Immature natural killer cell (primary cell): ENCODE results near the gene SLC35G4. TPM values are rescaled to one million over a fixed set of nuclear protein-coding genes. Genes with fewer than 3 reads are reported as not detected.
A peak's percentile ranks its signal among the peaks of the same experiment; 100 is the strongest.
"Not testable (repeated sequence)": the region's sequence is repeated elsewhere in the genome, so short reads cannot be mapped to it uniquely, and the experiment has no call there.

Experiments
- DNase-seq, 3 donors: peaks; one replicate each; pipeline ENCODE4 v3.0.0; 2022; ENCODE audit warnings: mixed read lengths in 1 of 3
- H3K27ac Mint-ChIP-seq, 6 donors: one replicate each; pipeline ENCODE4 v1.8.0; 2020; ENCODE audit warnings: mixed read lengths in 6 of 6, mild to moderate bottlenecking in 5 of 6, inconsistent platforms in 4 of 6, moderate library complexity in 3 of 6
- H3K27me3 Mint-ChIP-seq, 3 donors: one replicate each; pipeline ENCODE4 v1.8.0; 2020 to 2021; ENCODE audit warnings: low read depth in 3 of 3, mild to moderate bottlenecking in 3 of 3, mixed read lengths in 3 of 3, moderate library complexity in 3 of 3, inconsistent platforms in 1 of 3
- H3K36me3 Mint-ChIP-seq, 3 donors: one replicate each; pipeline ENCODE4 v1.8.0; 2020; ENCODE audit warnings: mixed read lengths in 3 of 3, inconsistent platforms in 2 of 3, mild to moderate bottlenecking in 2 of 3
- H3K4me1 Mint-ChIP-seq, 2 donors: one replicate each; pipeline ENCODE4 v1.8.0; 2020; ENCODE audit warnings: inconsistent platforms in 2 of 2, mild to moderate bottlenecking in 2 of 2, mixed read lengths in 2 of 2, moderate library complexity in 1 of 2
- H3K4me3 Mint-ChIP-seq, 5 donors: one replicate each; pipeline ENCODE4 v1.8.0; 2020; ENCODE audit warnings: mild to moderate bottlenecking in 5 of 5, mixed read lengths in 5 of 5, inconsistent platforms in 3 of 5, moderate library complexity in 3 of 5
- H3K9me3 Mint-ChIP-seq, 6 donors: one replicate each; pipeline ENCODE4 v1.8.0; 2020; ENCODE audit warnings: mild to moderate bottlenecking in 6 of 6, mixed read lengths in 6 of 6, inconsistent platforms in 4 of 6, moderate library complexity in 3 of 6
- polyA plus RNA-seq, 3 donors: library from polyadenylated mRNA; unstranded; fragments of 300-500 nt; fragmentation: Illumina TruSeq; gene quantifications; one replicate each; pipeline ENCODE4 v1.2.3, GENCODE V29; 2021

Gene SLC35G4
- not detected for polyA plus RNA-seq

GRCh38 chr18:11609488-11609887 lies at the start of gene SLC35G4:
SLC35G4 (plus strand) TSS chr18:11609596; CDS start chr18:11609596, 0 bp downstream.
- not testable (repeated sequence) for H3K4me1 Mint-ChIP-seq

DNA sequence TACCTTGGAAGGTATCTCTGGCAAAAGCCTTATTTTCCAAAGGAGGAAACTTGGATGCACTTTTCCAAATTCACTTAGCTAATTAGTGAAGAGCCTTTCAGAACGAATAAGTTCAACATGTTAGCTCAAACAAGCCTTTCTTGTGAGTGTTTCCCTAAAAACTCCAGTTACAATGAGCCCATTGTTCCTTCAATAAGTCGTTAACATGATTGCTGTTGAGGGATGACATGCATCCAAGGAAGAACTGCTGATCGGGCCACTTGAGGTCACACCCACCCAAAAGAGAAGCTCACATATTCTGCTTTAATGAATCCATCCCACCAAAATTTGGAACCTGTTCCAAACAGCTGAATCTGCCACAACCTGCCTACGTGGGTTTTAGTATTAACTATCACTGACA lies 48.1 kb upstream of the SLC35G4 start:
- Mint-ChIP-seq H3K4me3 (no peak overlapping the region), H3K27ac (no peak overlapping the region), H3K27me3 (peaks cover 2 to 6% (median 4%) of the 10 kb centered on the region in 3 donors), H3K36me3 (no peaks in the 10 kb centered on the region), H3K4me1 (no peaks in the 10 kb centered on the region), H3K9me3 (no peaks in the 10 kb centered on the region)
- DNase-seq: no peak

More at GRCh38 chr18:11609488-11609887, at the start of gene SLC35G4:
- H3K9me3 Mint-ChIP-seq, H3K36me3 Mint-ChIP-seq, H3K27ac Mint-ChIP-seq, DNase-seq, H3K27me3 Mint-ChIP-seq, H3K4me3 Mint-ChIP-seq: not testable (repeated sequence)

GRCh38 chr18:11565716-11566115 lies 43.7 kb upstream of the SLC35G4 start:
- peaks cover 0 to 6% (median 0%) of the 10 kb centered on the region in 6 donors for H3K9me3 Mint-ChIP-seq
- no peak for DNase-seq
- H3K27me3 Mint-ChIP-seq: peaks cover 0 to 3% (median 3%) of the 10 kb centered on the region in 3 donors
- no peak overlapping the region for H3K4me3 Mint-ChIP-seq
- no peaks in the 10 kb centered on the region for H3K36me3 Mint-ChIP-seq
- no peak overlapping the region for H3K27ac Mint-ChIP-seq
- no peaks in the 10 kb centered on the region for H3K4me1 Mint-ChIP-seq

GRCh38 chr18:11566236-11566965 lies 43.0 kb upstream of the SLC35G4 start:
- H3K27ac Mint-ChIP-seq: no peak overlapping the region
- DNase-seq: no peak
- peaks cover 0 to 6% (median 0%) of the 10 kb centered on the region in 6 donors for H3K9me3 Mint-ChIP-seq
- no peak overlapping the region for H3K4me3 Mint-ChIP-seq
- no peaks in the 10 kb centered on the region for H3K4me1 Mint-ChIP-seq
- no peaks in the 10 kb centered on the region for H3K36me3 Mint-ChIP-seq
- H3K27me3 Mint-ChIP-seq: peaks cover 0 to 3% (median 3%) of the 10 kb centered on the region in 3 donors

DNA sequence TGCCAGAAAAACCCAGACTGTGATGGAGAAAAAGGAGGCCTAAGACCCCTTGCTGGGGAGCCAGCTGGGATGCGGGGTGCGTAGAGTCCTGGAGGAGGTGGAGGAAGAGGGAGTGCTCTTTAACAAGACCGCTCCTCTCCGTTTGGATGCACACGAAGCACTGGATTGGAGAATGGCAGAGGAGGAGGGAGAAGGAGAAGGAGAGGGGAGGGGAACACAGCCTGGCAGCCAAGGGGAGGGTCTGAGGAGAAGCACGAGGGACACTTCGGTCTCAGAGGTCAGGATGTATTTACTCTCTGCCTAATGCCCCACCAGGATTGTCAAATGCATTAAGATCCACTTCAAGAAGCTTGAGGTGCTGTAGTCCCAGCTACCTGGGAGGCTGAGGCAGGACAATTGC lies 42.0 kb upstream of the SLC35G4 start:
- Mint-ChIP-seq H3K9me3 (peaks cover 0 to 6% (median 0%) of the 10 kb centered on the region in 6 donors), H3K27ac (no peak overlapping the region), H3K4me3 (no peak overlapping the region), H3K4me1 (no peaks in the 10 kb centered on the region), H3K36me3 (no peaks in the 10 kb centered on the region), H3K27me3 (peaks cover 0 to 7% (median 1%) of the 10 kb centered on the region in 3 donors)
- no peak for DNase-seq

GRCh38 chr18:11570073-11570588 lies 39.3 kb upstream of the SLC35G4 start:
- Mint-ChIP-seq H3K27ac (no peak overlapping the region), H3K9me3 (peaks cover 0 to 6% (median 0%) of the 10 kb centered on the region in 6 donors), H3K36me3 (no peaks in the 10 kb centered on the region), H3K4me3 (no peak overlapping the region), H3K4me1 (no peaks in the 10 kb centered on the region), H3K27me3 (peaks cover 1 to 9% (median 5%) of the 10 kb centered on the region in 3 donors)
- DNase-seq: no peak

DNA sequence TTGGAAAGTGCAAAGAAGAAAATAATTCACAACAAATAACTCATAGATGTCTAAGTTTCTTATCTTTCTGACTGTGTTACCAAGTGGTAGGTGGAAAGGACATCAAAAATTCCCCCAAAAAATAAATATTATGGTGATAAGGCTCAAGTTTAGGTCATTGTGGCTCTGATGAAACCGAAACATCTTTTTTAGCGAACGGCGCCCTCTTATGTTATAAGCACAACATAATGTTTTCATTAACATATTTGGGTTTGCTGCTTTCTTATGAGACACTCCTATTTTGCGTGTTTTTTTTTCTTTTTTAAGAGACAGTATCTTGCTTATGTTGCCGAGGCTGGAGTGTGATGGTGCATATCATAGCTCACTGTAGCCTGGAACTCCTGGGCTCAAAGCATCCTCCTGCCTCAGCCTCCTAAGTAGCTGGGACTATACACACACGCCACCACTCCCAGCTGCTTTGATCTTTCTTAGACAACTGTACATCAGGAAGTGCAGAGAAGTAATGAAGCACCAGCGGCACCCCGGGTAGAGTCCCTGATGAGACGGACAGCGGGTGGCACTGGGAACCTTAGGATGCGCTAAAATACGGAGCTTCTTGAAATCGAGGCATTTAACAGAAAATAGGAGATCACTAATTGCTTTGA lies 38.5 kb upstream of the SLC35G4 start:
- no peak overlapping the region for H3K4me3 Mint-ChIP-seq
- H3K27me3 Mint-ChIP-seq: peaks cover 1 to 9% (median 5%) of the 10 kb centered on the region in 3 donors
- no peak overlapping the region for H3K27ac Mint-ChIP-seq
- DNase-seq: no peak
- H3K4me1 Mint-ChIP-seq: no peaks in the 10 kb centered on the region
- H3K9me3 Mint-ChIP-seq: peaks cover 0 to 6% (median 0%) of the 10 kb centered on the region in 6 donors
- no peaks in the 10 kb centered on the region for H3K36me3 Mint-ChIP-seq

GRCh38 chr18:11572201-11572600 lies 37.2 kb upstream of the SLC35G4 start:
- no peak overlapping the region for H3K27ac Mint-ChIP-seq
- no peak overlapping the region for H3K4me3 Mint-ChIP-seq
- H3K36me3 Mint-ChIP-seq: no peaks in the 10 kb centered on the region
- peaks cover 0 to 6% (median 0%) of the 10 kb centered on the region in 6 donors for H3K9me3 Mint-ChIP-seq
- H3K27me3 Mint-ChIP-seq: peaks cover 1 to 9% (median 5%) of the 10 kb centered on the region in 3 donors
- peaks cover 0 to 1% of the 10 kb centered on the region in 2 donors for H3K4me1 Mint-ChIP-seq
- no peak for DNase-seq

GRCh38 chr18:11574545-11574944 lies 34.9 kb upstream of the SLC35G4 start:
- H3K4me3 Mint-ChIP-seq: no peak overlapping the region
- H3K4me1 Mint-ChIP-seq: peaks cover 0 to 10% of the 10 kb centered on the region in 2 donors
- H3K36me3 Mint-ChIP-seq: no peaks in the 10 kb centered on the region
- DNase-seq: no peak
- peaks cover 0 to 2% (median 0%) of the 10 kb centered on the region in 6 donors for H3K9me3 Mint-ChIP-seq
- H3K27ac Mint-ChIP-seq: no peak overlapping the region
- H3K27me3 Mint-ChIP-seq: peaks cover 1 to 8% (median 5%) of the 10 kb centered on the region in 3 donors

DNA sequence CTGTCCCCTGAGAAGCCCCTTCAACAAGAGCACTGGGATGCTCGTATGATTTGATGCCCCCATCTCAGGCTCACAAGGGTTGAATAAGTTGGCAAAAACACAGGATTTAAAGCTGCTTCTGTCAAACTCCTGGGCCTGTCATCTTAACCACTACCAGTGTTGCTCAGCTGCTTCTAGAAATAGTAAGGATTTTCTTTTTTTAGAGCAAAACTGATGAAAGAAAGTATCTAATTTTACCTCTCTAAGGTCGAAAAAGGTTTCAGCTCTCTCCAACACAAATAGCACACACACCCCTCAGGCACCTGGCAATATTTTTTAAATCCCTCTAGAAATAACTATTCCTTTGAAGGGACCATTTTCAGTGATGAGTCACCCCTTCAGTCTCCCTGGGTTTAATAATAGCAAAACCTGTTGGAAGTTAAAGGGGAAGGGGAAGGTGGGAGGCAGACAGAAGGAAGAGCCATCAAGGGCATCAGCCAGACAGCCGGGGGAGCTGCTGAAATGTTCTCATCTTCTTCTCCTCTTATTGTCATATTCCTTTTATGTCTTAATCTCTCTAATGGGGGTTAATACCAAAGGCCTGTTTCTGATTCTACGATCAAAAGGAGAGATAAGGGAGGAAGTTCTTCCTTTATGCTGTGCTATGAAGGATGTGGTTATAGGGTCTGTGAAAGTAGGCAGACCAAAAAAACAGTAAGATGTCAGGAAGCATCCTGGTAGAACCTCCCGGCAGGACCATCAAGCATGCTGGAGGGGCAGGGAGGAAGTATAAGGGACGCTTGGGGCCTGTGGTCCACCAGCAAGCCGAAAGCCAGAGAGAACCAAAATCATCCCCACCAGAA lies 31.9 kb upstream of the SLC35G4 start:
- peaks cover 0 to 10% of the 10 kb centered on the region in 2 donors for H3K4me1 Mint-ChIP-seq
- peaks cover 0 to 9% (median 2%) of the 10 kb centered on the region in 3 donors for H3K27me3 Mint-ChIP-seq
- no peak overlapping the region for H3K4me3 Mint-ChIP-seq
- H3K9me3 Mint-ChIP-seq: no peaks in the 10 kb centered on the region
- no peak overlapping the region for H3K27ac Mint-ChIP-seq
- no peak for DNase-seq
- no peaks in the 10 kb centered on the region for H3K36me3 Mint-ChIP-seq

GRCh38 chr18:11578799-11579198 lies 30.6 kb upstream of the SLC35G4 start:
- H3K9me3 Mint-ChIP-seq: no peaks in the 10 kb centered on the region
- no peaks in the 10 kb centered on the region for H3K36me3 Mint-ChIP-seq
- no peak for DNase-seq
- no peak overlapping the region for H3K4me3 Mint-ChIP-seq
- no peak overlapping the region for H3K27ac Mint-ChIP-seq
- peaks cover 0 to 10% of the 10 kb centered on the region in 2 donors for H3K4me1 Mint-ChIP-seq
- peaks cover 0 to 9% (median 0%) of the 10 kb centered on the region in 3 donors for H3K27me3 Mint-ChIP-seq

DNA sequence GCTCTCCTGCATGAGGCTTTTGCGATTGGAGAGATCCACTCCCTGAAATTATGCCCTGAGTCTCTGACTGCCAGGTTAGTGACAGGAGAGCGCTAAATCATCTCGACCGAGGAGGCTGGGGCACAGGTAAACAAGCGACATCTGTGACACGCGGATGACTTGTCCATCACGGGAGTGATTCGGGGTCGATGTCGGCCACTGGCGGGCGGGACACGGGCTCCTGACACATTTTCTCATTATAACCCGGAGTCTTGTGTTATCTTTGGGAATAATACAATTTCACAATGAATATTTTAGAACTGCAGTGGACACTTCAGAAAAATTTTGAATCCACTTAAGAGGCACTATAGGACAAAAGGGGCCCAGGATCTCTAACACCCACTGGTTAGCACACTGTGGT lies 29.5 kb upstream of the SLC35G4 start:
- DNase-seq: no peak
- Mint-ChIP-seq H3K27me3 (peaks cover 0 to 7% (median 0%) of the 10 kb centered on the region in 3 donors), H3K9me3 (no peaks in the 10 kb centered on the region), H3K27ac (peak overlapping the region in 1 of 6 donors; percentile 9), H3K4me3 (no peak overlapping the region), H3K36me3 (no peaks in the 10 kb centered on the region), H3K4me1 (peaks cover 0 to 10% of the 10 kb centered on the region in 2 donors)

DNA sequence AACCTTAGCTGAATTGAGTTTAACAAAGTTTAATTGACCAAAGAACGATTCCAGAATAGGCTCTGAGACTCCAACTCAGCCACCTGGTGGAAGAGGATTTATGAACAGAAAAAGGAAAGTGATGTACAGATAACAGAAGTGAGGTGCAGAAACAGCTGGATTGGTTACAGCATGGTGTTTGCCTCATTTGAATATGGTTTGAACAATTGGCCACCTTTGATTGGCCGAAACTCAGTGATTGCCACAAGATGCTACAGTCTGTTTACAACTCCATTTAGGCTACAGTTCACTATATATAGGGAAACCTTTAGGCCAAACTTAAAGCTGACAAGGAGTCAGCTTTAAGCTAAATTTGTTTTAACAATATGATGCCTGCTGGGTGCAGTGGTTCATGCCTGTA lies 28.1 kb upstream of the SLC35G4 start:
- Mint-ChIP-seq H3K27ac (no peak overlapping the region), H3K4me1 (peaks cover under 1 to 17% of the 10 kb centered on the region in 2 donors), H3K9me3 (no peaks in the 10 kb centered on the region), H3K36me3 (no peaks in the 10 kb centered on the region), H3K4me3 (no peak overlapping the region), H3K27me3 (peaks cover 0 to 7% (median 6%) of the 10 kb centered on the region in 3 donors)
- DNase-seq: no peak
